HG02852 (cell line): ENCODE results near the gene PLEKHO1.
"Not testable (repeated sequence)": the region's sequence is repeated elsewhere in the genome, so short reads cannot be mapped to it uniquely, and the experiment has no call there.

Source experiments
- ATAC-seq: cut with Tn5 transposase; IDR thresholded peaks from one replicate; pipeline ENCODE4 v1.9.1; 2021; ENCODE audit warnings: mild to moderate bottlenecking, moderate library complexity; ENCODE audit not compliant: unreplicated experiment

PLEKHO1 gene

GRCh38 chr1:150168960-150169601 lies 19.4 kb downstream of the PLEKHO1 start:
- no peak for ATAC-seq

- ATAC-seq = no peak
These were observed 22.1 kb downstream of the PLEKHO1 start for GRCh38 chr1:150171801-150172200.

- no peak for ATAC-seq
These were observed 23.4 kb downstream of the PLEKHO1 start for GRCh38 chr1:150173141-150173585.

GRCh38 chr1:150176593-150176992 lies 26.9 kb downstream of the PLEKHO1 start:
- ATAC-seq = no peak

- no peak for ATAC-seq
These were observed 28.8 kb downstream of the PLEKHO1 start for GRCh38 chr1:150178548-150178947.

- ATAC-seq = no peak
These were observed 30.2 kb downstream of the PLEKHO1 start for GRCh38 chr1:150179867-150180266.

GRCh38 chr1:150180474-150180873 lies 30.8 kb downstream of the PLEKHO1 start:
- no peak for ATAC-seq

GRCh38 chr1:150182247-150182646 lies 32.5 kb downstream of the PLEKHO1 start:
- ATAC-seq = no peak

- no peak for ATAC-seq
These were observed 33.3 kb downstream of the PLEKHO1 start for GRCh38 chr1:150183061-150183460.

- no peak for ATAC-seq
These were observed 35.8 kb downstream of the PLEKHO1 start for GRCh38 chr1:150185481-150185880.

- ATAC-seq = not testable (repeated sequence)
These were observed 36.7 kb downstream of the PLEKHO1 start for GRCh38 chr1:150186438-150186788.

- no peak for ATAC-seq
These were observed 37.3 kb downstream of the PLEKHO1 start for GRCh38 chr1:150186789-150187559.

- no peak for ATAC-seq
These were observed 37.8 kb downstream of the PLEKHO1 start for GRCh38 chr1:150187560-150187931.

- ATAC-seq = no peak
These were observed 42.3 kb downstream of the PLEKHO1 start for GRCh38 chr1:150192012-150192411.

- no peak for ATAC-seq
These were observed 44.8 kb downstream of the PLEKHO1 start for GRCh38 chr1:150194381-150195031.

- no peak for ATAC-seq
These were observed 46.7 kb downstream of the PLEKHO1 start for GRCh38 chr1:150196417-150196816.

- no peak for ATAC-seq
These were observed 57.7 kb downstream of the PLEKHO1 start for GRCh38 chr1:150207281-150207971.

GRCh38 chr1:150208460-150208859 lies 58.7 kb downstream of the PLEKHO1 start:
- not testable (repeated sequence) for ATAC-seq
